ENCODE measurements around the gene HOGA1.

- TF ChIP-seq, protein P1, sequence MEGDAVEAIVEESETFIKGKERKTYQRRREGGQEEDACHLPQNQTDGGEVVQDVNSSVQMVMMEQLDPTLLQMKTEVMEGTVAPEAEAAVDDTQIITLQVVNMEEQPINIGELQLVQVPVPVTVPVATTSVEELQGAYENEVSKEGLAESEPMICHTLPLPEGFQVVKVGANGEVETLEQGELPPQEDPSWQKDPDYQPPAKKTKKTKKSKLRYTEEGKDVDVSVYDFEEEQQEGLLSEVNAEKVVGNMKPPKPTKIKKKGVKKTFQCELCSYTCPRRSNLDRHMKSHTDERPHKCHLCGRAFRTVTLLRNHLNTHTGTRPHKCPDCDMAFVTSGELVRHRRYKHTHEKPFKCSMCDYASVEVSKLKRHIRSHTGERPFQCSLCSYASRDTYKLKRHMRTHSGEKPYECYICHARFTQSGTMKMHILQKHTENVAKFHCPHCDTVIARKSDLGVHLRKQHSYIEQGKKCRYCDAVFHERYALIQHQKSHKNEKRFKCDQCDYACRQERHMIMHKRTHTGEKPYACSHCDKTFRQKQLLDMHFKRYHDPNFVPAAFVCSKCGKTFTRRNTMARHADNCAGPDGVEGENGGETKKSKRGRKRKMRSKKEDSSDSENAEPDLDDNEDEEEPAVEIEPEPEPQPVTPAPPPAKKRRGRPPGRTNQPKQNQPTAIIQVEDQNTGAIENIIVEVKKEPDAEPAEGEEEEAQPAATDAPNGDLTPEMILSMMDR (IDR thresholded peaks at IDR 0.05; ENCODE audit: low read length), result no peak
- no peak for TF ChIP-seq EZH2 (IDR thresholded peaks at IDR 0.05; ENCODE audit: borderline replicate concordance, low read length)
These were observed 49.0 kb downstream of the HOGA1 start, which contains the start of gene MORN4 for GRCh38 chr10:97632949-97633884.
